GM19025 (cell line): Measurements from ENCODE around the gene LAMA5.

Source experiments
- ATAC-seq: cut with Tn5 transposase; IDR thresholded peaks from one replicate; pipeline ENCODE4 v1.9.1; 2021; ENCODE audit warnings: mild to moderate bottlenecking, low read depth, moderate library complexity; ENCODE audit not compliant: unreplicated experiment

The LAMA5 gene

DNA sequence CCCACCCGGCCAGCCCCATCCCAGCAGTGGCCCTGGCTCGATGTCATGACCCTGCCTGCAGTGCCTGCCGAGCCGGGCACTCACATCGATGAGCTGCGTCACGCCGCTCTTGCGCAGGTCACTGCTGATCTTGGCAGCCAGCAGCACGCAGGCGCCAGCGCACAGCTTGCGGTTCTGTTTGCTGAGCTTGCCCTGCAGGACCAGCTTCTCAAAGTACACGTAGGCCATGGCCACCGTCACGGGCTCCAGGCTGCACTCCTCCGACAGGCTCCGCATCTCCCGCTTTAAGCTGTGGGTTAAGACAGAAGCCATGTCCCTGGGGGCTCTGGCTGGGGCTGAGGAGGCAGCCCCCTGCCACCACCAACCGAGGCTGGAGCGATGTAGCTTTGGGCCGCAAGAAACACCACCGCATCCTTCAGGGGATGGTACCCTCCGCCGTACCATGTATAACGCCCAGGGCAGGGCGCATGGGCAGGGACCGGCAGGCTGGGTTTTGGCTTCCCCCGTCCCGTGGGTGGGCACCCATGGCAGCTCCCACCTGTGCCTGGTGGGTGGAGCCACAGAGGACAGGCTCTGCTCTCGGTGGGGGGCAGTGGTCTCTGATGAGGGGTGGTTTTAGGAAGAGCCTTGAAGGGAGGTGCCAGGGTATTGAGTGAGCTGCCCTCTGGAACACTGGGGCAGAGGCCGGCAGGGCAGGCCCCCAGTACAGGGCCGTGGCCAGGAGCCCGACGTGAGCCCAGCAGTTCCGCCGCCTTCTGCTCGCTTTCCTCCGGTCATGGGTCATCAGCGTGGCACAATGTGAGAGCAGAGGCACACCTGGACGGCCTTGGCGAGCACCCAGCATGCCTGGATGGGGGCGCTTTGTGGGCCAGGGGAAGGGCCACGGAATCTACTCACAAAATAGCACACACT, 24.3 kb upstream of the LAMA5 start:
- no peak for ATAC-seq

DNA sequence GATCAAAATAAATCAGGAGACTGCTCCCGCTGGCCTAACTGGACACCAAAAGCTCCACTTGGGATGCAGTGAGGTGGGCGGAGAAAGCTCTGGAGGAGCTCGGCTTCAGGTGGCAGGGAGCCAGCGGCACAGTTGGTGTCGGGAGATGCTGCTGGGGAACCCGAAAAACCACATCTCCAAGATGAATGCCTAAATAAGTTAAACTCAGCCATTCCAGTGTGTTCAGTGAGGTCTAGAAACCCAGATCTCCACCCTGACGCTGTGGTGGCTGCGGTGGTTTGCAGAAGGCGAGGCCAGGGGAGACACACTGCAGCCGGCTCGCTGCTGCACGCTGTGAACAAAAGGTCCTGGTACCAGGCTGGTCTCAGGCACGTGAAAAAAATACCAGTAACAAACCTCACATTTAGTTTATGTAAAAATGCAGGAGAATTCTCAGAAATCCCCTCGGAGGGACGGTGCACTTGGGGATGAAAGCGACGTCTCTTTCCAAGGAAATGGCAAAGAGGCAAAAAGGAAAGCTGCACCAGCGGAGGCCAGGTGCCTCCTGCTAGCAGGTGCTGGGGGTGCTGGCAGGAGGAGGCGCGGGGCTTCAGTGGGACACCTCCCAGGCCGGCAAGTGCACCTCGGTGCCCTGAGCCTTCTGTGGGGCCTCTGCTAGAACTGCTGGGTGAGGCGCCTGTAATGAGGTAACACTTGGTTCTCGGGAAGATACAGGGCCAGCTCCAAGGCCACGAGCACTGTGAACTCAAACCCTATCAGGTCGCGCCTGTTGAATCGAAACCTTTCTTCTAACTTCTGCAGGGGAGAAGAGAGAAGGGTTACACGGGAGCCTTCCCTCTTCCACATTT, 23.4 kb upstream of the LAMA5 start:
- ATAC-seq: no peak

DNA sequence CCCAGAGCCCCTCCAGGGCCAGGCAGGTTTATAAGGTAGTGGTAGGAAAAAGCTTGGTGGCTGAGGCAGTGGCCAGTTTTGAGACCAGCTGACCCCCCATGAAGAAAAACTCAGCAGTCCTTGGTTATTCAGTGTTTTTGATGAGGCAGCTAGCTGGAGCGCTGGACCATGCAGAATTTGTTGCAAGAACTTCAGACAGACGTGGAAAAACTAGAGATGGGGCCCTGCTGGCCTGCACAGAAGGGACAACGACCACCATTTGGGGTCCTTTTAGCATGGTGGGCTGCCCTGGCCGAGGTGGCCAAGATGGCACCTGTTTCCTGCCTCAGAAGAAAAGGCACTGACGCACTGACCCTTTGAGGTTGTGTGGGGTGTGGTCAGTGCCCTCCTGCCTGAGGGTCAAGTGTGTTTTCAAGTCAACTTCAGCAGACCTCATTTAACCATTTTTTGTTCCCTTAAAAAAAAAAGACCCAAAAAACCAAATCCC, 22.5 kb upstream of the LAMA5 start:
- no peak for ATAC-seq

DNA sequence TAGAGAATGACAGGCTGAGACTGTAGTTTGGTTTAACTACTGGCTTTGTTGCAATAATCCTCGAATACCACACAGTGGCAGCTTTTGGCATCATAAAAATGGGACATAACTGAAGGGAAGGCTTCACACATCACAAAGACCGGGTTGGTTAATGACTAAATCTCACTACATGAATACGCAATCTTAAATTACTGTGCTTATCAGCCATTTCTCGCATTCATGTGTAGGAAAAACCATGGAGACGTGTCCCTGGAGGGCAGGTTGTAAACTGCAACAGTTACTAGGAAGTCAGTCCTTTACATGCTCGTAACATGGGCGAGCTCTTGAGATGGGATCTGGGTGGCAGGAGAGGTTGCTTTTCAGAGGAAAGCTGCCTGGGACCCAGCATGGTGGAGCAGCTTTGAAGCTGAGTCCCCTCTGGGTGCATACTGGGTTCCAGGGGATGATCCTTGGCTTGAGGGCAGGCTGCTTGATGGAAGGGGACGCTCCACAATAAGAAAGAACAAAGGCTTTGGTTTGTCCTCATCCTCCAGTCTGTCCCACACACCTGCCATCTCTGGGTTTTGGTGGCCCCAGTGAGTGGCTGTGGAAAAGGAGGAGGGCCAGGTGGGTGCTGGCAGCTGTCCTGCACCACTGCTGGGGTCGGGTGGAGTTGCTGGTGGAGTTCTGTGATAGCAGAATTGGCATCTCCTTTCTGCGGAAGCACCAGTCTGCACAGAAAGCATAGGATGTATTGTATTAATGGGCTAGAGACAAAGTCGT, 21.9 kb upstream of the LAMA5 start:
- no peak for ATAC-seq

DNA sequence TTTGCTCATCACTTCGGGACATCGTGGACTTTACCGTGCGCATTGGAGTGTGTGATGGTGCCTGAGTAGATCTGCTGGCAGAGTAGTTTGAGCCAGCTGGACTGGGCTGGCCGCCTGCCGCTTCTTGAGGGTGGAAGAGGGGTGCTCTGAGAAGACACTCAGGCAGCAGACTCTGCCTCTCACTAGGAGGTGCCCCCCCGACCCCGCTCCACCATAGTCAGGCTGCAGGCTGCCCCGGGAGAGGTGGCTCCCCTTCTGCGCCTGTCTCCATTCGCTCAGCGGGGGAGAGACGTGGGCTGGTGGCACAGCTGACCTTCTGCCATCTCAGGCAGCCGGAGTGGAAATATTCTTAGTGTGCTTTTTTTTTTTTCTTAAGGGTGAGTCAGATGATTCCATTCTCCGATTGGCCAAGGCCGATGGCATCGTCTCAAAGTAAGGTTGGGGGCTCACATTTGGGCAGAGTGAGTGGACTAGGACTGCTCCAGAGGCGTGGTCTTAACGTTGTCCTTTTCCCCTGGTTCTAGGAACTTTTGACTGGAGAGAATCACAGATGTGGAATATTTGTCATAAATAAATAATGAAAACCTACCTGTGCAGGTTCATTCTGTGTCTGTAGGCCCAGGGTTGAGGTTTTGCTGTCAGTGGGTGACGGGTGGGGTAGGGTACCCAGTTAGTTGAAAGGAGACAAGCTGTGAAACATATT, 21.0 kb upstream of the LAMA5 start:
- no peak for ATAC-seq

DNA sequence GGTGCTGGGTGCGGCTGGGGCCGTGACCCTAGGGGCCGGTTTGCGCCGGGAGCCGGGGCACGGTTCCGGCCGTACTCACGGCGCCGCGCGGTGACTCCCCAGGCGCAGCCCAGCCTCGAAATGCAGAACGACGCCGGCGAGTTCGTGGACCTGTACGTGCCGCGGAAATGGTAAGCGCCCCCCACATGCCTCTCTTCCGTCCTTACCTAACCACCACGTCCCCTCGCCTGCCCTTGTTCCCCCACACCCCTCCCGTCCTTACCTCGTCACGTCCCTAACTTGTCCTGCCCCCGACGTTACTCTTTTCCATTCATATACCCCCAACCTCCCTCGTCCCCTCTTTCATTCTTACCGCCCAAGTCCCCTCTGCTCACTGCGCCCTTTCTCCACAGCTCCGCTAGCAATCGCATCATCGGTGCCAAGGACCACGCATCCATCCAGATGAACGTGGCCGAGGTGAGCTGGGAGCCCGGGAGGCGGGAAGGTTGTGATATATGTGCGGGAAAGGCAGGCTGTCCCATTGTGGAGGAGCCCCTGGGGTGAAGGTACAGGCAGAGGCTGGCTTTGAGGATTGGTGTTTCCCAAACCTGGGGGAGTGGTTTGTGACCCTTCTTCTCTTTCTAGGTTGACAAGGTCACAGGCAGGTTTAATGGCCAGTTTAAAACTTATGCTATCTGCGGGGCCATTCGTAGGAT, 20.3 kb upstream of the LAMA5 start:
- ATAC-seq: no peak

DNA sequence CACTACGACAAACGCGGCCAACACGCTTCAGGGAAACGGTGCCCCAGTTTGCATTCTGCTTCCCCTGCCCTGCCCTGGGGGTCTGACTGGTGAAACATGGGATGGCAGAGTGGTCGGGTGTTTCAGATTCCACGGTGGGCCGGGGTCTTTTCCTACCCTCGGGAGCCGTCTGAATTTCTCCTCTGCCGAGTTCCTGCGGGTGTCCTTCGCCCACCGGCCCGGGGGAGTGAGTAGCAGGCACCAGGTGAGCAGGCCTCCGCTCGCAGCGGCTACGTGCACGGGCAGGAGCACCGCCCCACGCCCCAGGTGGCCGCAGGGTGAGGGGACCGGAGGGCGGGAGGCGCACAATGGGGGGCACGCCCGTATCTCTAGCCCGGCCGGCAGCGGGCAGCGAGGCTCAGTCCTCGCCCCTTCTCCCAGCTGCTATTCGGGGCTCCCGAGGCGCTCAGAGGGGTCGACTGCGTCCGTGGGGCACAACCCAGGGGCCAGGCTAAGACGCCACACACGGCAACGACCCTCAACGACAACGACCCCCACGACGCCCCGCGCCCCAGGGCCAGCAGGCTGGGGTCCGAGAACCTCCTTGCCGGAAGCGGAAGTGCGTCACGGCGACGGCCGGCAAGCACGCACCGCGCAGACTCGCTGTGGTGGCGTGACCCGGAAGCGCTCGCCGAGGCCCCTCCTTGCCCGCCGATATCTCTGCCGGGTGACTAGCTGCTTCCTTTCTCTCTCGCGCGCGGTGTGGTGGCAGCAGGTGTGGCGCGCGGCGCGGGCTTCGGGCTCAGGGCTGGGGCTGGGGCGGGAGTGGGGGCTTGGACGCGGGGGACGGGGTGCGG, 19.5 kb upstream of the LAMA5 start, which contains the start of gene RPS21:
Gene RPS21 (plus strand): TSS at position 721 of the 836 bp plus-strand sequence. CDS start 236 bp downstream, outside the sequence.
- peak; percentile 84 for ATAC-seq

DNA sequence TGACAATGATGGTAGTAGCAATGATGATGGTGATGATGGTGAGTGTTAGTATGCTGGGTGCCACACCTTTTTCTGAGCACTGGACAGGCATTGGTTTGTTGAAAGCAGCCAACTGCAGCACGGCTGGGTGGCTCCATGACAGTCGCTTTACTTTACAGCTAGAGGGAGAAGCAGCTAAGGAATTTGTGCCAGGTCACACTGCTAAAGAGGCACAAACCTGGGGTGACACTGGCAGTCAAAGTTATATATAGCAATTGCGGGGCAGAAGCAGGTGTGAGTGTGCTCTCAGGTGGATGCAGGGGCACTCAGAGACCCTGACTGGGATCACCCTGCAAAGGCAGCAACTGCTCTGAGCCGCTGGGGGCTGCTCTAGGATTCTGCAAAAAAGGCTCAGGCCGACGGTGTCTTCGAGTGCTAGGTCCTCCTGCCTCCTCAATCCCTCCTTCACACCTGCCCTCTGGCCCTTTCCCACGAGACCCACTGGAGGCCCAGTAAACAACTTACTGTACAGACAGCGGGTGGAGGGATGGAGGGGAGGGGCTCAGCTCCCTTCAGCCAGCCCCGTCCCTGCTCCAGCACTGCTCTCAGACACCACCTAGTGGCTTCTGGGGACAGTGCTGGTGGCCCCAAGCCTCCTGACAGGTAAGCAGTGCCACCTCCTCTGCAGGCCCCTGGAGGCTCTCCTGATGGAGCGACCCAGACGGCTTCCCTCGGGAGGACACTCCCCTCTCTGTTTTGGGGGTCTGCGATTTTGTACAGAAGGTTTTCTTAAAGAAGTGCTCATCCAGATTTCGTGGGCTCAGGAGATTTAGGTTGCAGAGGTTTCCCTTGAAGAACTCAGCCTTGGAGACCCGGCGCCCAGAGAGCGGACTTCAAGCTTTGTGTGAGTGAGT, 15.4 kb upstream of the LAMA5 start:
- no peak for ATAC-seq

DNA sequence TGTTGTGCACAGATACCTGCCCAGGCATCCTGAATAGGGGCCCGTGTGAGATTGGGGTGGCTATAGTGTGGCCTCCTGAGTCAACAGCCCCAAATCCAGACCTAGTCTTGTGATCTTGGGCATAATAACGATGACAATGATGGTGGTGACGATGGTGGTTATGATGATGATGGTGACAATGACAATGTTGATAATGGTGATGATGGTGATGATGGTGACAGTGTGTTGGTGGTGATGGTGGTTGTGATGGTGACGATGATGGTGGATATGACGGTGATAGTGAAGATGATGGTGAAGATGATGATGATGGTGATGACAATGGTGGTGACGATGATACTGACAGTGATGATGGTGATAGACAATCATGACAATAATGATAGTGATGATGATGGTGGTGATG, 14.7 kb upstream of the LAMA5 start:
- ATAC-seq: no peak

DNA sequence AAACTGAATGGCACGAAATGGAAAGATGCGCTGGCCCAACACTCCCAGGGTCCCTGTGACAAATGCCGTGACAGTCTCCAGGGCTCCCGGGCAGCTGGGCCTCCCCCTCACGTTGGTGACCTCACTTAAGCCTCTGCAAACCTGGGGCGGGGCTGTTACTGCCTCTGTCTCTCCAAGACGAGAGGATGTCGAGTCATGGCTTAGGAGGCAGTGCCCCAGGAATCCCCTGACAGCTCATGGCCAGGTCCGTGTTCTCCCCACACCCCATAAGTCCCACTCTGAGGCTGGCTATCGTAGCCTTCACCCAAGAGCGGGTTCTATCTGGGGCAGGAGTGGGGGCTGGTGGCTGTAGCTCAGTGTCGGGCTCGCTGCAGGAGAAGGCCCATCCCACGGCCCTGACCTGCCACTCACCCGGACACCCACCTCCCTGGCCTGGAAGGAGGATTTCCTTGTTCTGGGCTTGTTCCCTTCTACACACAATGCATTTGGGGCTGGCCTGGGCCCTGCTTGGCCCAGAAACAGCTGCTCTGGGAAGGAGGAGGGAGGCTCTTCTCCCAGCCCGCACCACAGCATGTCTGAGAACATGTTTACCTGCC, 14.2 kb upstream of the LAMA5 start:
- ATAC-seq: no peak

DNA sequence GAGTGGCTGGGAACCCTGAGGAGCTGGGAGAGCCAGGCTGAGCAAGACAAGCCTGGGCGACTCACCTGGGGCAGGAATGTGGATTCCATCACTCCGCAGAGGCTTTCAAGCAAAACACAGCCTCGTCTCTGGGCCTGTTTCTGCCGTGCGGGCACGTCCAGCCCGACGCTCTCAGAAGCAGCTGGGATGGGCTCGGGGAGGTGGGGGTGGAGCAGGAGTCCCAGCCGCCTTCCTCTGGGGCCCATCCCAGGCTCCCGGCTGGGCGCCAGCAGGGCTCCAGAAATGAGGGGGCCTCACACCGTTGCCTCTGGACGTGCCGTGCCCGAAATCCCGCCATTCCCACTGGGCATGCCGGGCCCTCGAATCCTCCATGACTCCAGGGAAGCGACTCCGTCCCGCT, 11.1 kb upstream of the LAMA5 start:
- ATAC-seq: no peak

DNA sequence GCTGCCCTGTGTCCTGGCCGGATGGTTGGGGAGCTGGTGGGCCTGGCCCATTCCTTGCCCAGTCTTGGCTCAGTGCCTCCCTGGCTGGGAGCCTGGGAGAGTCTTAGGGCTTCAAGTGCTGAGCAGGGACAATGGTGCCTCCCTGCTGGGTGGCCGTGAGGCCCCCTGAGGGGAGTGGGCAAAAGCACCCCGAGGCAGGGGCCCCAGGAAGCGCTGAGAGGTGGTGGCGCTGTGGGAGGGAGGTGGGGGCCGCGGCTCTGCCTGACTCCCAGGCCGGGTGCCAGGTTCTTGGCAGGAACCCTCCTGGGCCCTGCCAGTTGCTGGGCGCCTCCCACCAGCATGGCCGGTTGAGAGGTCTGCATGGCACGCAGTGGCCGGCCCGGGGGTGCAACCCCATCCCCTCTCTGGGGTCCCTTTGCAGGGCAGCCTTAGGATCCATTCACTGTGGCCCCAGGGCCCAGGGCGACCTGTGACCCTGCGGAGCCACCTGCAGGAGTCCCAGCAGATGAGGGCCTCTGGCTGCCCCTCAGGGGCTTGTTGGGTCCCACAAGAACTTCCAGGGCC, 10.6 kb upstream of the LAMA5 start:
- ATAC-seq: no peak

DNA sequence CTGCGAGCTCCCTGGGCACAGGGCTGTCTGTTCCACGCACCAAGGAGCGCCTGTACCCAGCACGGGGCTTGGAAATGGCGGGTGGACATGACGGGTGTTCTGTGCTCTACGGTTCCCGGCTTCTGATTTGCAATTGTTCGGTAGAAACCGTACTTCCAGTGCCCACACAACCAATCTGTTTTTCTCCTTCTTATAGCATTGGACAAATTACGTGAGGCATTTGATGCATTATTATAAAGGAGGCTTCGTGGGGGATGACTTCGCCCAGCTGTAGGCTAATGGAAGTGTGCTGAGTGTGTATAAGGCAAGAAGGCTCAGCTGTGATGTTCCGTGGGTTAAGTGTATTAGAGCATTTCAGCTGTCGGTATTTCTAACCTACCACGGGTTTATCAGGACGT, 10.0 kb upstream of the LAMA5 start:
- ATAC-seq: no peak

DNA sequence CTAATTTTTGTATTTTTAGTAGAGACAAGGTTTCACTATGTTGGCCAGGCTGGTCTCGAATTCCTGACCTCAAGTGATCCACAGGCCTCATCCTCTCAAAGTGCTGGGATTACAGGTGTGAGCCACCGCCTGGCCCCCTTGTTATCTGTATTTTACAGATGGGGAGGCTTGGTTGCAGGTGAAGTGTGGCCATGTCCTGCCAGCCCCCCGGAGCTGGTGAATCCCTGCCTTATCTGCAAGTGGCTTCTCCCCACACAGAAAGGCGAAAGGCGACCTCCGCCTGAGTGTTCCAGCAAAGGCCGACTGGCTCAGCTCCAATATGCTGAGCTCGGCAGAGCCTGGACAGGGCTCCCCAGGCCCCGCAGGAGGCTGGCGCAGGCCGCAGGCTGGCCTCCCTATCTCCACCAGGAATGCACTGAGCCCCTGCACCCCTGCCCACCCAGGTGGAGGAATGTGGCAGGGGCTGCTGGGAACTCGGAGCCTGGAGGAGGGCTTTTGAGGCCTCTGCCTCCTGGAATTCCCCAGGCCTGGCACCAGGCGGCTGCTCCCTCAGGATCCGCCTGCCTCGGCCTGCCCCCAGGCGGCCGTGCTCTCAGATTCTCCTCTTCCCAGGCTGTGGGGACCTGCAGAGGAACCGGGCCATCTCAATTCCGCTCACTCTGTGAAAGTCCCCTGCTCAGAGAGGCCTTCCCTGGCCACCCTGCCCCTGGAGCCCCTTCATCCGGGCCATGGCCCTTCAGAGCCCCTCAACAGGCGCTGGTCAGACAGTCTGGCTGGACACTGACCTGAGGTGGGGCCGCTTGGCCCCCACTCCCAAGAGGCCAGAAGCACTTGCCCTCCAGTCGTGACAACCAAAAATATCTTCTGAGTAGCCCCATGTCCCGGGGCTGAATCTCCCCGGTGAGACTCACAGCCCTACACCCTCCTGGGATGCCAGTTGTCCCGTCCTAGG, 9.3 kb upstream of the LAMA5 start:
- ATAC-seq: no peak

DNA sequence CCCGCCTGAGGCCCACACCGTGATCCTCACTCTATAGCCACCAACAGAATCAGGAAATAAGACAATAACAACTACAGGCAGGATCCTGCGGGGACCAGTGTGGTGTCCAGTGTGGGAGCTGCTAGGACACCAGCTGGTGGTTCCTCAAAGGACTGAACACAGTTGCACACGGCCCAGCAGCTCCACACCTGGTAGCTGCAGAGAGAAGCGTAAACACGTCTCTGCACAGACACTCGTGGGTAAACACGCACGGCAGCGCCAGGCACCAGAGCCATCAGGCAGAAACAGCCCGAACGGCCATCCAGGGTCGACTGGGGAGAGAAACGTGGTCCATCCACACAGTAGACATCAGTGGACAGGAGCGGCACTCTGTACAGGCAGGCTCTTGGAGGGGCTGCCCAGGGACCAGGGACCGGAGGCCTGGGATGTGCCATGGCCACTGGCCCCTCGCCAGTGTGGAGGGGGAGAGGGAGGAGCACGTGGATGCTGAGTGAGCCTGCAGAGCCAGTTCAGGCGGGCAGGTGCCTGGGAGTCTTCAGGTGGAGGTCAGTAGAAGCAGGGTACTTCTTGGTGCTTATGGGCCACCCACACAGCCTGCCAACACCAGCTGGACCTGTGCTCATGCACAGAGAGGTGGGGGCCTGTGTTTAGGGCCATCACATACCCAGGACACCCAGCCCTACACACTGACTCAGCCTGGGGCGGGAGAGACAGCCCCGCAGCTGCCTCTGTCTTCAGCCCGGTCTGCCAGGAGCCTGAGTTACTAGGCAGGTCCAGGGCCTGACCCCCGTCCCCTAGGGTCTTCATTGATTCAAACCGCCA, 7.4 kb upstream of the LAMA5 start:
- no peak for ATAC-seq
